ENCODE measurements around the gene CENPE. TPM values are rescaled to one million over a fixed set of nuclear protein-coding genes. Genes with fewer than 3 reads are reported as not detected.

CENPE gene, protein sequence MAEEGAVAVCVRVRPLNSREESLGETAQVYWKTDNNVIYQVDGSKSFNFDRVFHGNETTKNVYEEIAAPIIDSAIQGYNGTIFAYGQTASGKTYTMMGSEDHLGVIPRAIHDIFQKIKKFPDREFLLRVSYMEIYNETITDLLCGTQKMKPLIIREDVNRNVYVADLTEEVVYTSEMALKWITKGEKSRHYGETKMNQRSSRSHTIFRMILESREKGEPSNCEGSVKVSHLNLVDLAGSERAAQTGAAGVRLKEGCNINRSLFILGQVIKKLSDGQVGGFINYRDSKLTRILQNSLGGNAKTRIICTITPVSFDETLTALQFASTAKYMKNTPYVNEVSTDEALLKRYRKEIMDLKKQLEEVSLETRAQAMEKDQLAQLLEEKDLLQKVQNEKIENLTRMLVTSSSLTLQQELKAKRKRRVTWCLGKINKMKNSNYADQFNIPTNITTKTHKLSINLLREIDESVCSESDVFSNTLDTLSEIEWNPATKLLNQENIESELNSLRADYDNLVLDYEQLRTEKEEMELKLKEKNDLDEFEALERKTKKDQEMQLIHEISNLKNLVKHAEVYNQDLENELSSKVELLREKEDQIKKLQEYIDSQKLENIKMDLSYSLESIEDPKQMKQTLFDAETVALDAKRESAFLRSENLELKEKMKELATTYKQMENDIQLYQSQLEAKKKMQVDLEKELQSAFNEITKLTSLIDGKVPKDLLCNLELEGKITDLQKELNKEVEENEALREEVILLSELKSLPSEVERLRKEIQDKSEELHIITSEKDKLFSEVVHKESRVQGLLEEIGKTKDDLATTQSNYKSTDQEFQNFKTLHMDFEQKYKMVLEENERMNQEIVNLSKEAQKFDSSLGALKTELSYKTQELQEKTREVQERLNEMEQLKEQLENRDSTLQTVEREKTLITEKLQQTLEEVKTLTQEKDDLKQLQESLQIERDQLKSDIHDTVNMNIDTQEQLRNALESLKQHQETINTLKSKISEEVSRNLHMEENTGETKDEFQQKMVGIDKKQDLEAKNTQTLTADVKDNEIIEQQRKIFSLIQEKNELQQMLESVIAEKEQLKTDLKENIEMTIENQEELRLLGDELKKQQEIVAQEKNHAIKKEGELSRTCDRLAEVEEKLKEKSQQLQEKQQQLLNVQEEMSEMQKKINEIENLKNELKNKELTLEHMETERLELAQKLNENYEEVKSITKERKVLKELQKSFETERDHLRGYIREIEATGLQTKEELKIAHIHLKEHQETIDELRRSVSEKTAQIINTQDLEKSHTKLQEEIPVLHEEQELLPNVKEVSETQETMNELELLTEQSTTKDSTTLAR (N-terminal part only)
- total RNA-seq (10 to 100 TPM in 1 of 2 donors, under 1 TPM in 1; 0.25 to 20.9 TPM), polyA plus RNA-seq (under 1 TPM; 0.58 to 0.87 TPM)

DNA sequence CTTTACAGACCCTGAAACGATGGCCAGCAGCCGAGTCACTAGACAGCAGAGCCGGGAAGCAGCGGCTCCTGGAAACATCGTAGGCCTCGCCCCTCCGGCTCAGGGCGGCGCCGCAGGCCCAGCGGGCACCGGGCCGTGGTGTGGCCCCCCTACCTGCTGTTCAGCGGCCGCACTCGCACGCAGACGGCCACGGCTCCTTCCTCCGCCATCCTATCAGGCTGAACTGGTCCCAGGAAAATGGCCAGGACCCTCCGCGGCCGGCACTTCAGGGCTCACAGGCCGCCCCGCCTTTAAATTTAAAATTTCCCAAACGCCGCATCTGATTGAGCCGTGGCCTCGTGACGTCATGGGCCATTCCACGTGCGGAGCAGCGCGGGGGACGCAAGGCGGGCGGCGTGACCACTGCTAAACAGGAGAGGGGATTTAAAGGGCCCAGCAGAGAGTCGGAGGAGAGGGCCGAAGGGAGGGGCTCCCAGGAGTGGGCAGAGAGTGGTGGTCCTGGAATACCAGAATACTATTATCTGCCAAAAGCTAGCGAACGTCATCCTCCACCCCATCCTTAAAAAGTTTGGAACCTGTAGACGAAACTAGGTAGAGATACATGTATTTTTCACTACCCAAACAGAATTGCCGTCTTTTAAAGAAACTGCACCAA is at the start of gene CENPE:
Gene CENPE (minus strand): TSS at position 233 of the 655 bp plus-strand sequence. CDS start 24 bp downstream, at position 209.
- Histone ChIP-seq H3K27me3 (ENCODE audit: control insufficient read depth in 4 of 4, insufficient read depth in 4 of 4, low read length in 3 of 4) (no peaks in the 10 kb centered on the region), H3K4me3 (ENCODE audit: low read depth in 1 of 3, low read length in 3 of 3) (peak within 1 kb of the TSS; percentile 59 to 88 (median 82)), H3K36me3 (ENCODE audit: control insufficient read depth in 4 of 4, insufficient read depth in 3 of 4, low read depth in 1 of 4, low read length in 3 of 4) (no peaks in the 10 kb centered on the region), H3K4me1 (ENCODE audit: control insufficient read depth in 4 of 4, insufficient read depth in 4 of 4, low read length in 3 of 4) (peaks cover 0 to 13% (median 8%) of the 10 kb centered on the region in 4 donors), H3K27ac (ENCODE audit: low read depth in 1 of 2, low read length in 2 of 2) (no peak within 1 kb of the TSS), H3K9ac (ENCODE audit: low read depth in 1 of 2, low read length in 2 of 2) (peak within 1 kb of the TSS; percentile 3 to 78), H3K9me3 (ENCODE audit: control insufficient read depth in 4 of 4, low read length in 3 of 4) (no peaks in the 10 kb centered on the region)
- under 1% methylated on average over 44 of the region's 44 CpGs for WGBS
- TF ChIP-seq HNF4G (IDR thresholded peaks at IDR 0.05) = no peak
- TF ChIP-seq, protein P1, sequence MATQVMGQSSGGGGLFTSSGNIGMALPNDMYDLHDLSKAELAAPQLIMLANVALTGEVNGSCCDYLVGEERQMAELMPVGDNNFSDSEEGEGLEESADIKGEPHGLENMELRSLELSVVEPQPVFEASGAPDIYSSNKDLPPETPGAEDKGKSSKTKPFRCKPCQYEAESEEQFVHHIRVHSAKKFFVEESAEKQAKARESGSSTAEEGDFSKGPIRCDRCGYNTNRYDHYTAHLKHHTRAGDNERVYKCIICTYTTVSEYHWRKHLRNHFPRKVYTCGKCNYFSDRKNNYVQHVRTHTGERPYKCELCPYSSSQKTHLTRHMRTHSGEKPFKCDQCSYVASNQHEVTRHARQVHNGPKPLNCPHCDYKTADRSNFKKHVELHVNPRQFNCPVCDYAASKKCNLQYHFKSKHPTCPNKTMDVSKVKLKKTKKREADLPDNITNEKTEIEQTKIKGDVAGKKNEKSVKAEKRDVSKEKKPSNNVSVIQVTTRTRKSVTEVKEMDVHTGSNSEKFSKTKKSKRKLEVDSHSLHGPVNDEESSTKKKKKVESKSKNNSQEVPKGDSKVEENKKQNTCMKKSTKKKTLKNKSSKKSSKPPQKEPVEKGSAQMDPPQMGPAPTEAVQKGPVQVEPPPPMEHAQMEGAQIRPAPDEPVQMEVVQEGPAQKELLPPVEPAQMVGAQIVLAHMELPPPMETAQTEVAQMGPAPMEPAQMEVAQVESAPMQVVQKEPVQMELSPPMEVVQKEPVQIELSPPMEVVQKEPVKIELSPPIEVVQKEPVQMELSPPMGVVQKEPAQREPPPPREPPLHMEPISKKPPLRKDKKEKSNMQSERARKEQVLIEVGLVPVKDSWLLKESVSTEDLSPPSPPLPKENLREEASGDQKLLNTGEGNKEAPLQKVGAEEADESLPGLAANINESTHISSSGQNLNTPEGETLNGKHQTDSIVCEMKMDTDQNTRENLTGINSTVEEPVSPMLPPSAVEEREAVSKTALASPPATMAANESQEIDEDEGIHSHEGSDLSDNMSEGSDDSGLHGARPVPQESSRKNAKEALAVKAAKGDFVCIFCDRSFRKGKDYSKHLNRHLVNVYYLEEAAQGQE (IDR thresholded peaks at IDR 0.05) = peak; percentile 13
- TF ChIP-seq RAD21 (IDR thresholded peaks at IDR 0.05) = peak in 1 of 2 donors; percentile 36
- no peak for TF ChIP-seq TAF1 (conservative IDR thresholded peaks at IDR 0.05)
- no peak for TF ChIP-seq HNF4A (conservative IDR thresholded peaks at IDR 0.05)
- TF ChIP-seq, protein P2, sequence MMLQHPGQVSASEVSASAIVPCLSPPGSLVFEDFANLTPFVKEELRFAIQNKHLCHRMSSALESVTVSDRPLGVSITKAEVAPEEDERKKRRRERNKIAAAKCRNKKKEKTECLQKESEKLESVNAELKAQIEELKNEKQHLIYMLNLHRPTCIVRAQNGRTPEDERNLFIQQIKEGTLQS (IDR thresholded peaks at IDR 0.05) = no peak
- TF ChIP-seq EGR1 (IDR thresholded peaks at IDR 0.05; ENCODE audit: low read depth in 2 of 2) = peak in 1 of 2 donors; percentile 46
- no peak for TF ChIP-seq FOXA1 (IDR thresholded peaks at IDR 0.05)
- no peak for TF ChIP-seq NR2F2 (IDR thresholded peaks at IDR 0.05)
- TF ChIP-seq RXRA (IDR thresholded peaks at IDR 0.05) = no peak
- peak; percentile 28 to 35 for TF ChIP-seq JUND (IDR thresholded peaks at IDR 0.05)
- TF ChIP-seq, protein P3, sequence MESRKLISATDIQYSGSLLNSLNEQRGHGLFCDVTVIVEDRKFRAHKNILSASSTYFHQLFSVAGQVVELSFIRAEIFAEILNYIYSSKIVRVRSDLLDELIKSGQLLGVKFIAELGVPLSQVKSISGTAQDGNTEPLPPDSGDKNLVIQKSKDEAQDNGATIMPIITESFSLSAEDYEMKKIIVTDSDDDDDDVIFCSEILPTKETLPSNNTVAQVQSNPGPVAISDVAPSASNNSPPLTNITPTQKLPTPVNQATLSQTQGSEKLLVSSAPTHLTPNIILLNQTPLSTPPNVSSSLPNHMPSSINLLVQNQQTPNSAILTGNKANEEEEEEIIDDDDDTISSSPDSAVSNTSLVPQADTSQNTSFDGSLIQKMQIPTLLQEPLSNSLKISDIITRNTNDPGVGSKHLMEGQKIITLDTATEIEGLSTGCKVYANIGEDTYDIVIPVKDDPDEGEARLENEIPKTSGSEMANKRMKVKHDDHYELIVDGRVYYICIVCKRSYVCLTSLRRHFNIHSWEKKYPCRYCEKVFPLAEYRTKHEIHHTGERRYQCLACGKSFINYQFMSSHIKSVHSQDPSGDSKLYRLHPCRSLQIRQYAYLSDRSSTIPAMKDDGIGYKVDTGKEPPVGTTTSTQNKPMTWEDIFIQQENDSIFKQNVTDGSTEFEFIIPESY (IDR thresholded peaks at IDR 0.05) = no peak
- no peak for TF ChIP-seq YY1 (IDR thresholded peaks at IDR 0.05)
- TF ChIP-seq, protein P4, sequence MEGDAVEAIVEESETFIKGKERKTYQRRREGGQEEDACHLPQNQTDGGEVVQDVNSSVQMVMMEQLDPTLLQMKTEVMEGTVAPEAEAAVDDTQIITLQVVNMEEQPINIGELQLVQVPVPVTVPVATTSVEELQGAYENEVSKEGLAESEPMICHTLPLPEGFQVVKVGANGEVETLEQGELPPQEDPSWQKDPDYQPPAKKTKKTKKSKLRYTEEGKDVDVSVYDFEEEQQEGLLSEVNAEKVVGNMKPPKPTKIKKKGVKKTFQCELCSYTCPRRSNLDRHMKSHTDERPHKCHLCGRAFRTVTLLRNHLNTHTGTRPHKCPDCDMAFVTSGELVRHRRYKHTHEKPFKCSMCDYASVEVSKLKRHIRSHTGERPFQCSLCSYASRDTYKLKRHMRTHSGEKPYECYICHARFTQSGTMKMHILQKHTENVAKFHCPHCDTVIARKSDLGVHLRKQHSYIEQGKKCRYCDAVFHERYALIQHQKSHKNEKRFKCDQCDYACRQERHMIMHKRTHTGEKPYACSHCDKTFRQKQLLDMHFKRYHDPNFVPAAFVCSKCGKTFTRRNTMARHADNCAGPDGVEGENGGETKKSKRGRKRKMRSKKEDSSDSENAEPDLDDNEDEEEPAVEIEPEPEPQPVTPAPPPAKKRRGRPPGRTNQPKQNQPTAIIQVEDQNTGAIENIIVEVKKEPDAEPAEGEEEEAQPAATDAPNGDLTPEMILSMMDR (IDR thresholded peaks at IDR 0.05; ENCODE audit: low read depth, low read length, missing input control) = no peak
- peak; percentile 56 for TF ChIP-seq SP1 (IDR thresholded peaks at IDR 0.05)
- TF ChIP-seq FOXA2 (IDR thresholded peaks at IDR 0.05) = no peak
- no peak for TF ChIP-seq GABPA (IDR thresholded peaks at IDR 0.05 in 1 of 2, conservative IDR thresholded peaks at IDR 0.05 in 1 of 2)
- TF ChIP-seq, protein P5, sequence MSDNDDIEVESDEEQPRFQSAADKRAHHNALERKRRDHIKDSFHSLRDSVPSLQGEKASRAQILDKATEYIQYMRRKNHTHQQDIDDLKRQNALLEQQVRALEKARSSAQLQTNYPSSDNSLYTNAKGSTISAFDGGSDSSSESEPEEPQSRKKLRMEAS (IDR thresholded peaks at IDR 0.05) = peak; percentile 91
- peak; percentile 93 for DNase-seq (ENCODE audit: low spot score)

Measured in liver (tissue), 9 donors.